ENCODE results near the gene FNDC3A. TPM values are rescaled to one million over a fixed set of nuclear protein-coding genes. Genes with fewer than 3 reads are reported as not detected.
"Not testable (repeated sequence)": the region's sequence is repeated elsewhere in the genome, so short reads cannot be mapped to it uniquely, and the experiment has no call there.

FNDC3A gene
- total RNA-seq, 4 donors from 2014 or later, result 31.3 to 129 (median 69.9) TPM

- no peaks in the 10 kb centered on the region for H3K36me3 ChIP-seq
- TF ChIP-seq, protein P1, sequence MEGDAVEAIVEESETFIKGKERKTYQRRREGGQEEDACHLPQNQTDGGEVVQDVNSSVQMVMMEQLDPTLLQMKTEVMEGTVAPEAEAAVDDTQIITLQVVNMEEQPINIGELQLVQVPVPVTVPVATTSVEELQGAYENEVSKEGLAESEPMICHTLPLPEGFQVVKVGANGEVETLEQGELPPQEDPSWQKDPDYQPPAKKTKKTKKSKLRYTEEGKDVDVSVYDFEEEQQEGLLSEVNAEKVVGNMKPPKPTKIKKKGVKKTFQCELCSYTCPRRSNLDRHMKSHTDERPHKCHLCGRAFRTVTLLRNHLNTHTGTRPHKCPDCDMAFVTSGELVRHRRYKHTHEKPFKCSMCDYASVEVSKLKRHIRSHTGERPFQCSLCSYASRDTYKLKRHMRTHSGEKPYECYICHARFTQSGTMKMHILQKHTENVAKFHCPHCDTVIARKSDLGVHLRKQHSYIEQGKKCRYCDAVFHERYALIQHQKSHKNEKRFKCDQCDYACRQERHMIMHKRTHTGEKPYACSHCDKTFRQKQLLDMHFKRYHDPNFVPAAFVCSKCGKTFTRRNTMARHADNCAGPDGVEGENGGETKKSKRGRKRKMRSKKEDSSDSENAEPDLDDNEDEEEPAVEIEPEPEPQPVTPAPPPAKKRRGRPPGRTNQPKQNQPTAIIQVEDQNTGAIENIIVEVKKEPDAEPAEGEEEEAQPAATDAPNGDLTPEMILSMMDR (IDR thresholded peaks at IDR 0.05), result no peak
- TF ChIP-seq POLR2A (IDR thresholded peaks at IDR 0.05), result no peak
- H3K9me3 ChIP-seq, result peaks cover 0 to 6% of the 10 kb centered on the region in 2 donors
- no peaks in the 10 kb centered on the region for H3K27me3 ChIP-seq
- intact Hi-C loops (cut with DNase I; ENCODE audit: low total_unique reads), result no loop called here
- no peak overlapping the region for H3K27ac ChIP-seq
- H3K4me3 ChIP-seq, result no peak overlapping the region
- no peaks in the 10 kb centered on the region for H3K4me1 ChIP-seq
- no peak for DNase-seq
These were observed 172.7 kb downstream of the FNDC3A start for GRCh38 chr13:49148405-49148804.

DNA sequence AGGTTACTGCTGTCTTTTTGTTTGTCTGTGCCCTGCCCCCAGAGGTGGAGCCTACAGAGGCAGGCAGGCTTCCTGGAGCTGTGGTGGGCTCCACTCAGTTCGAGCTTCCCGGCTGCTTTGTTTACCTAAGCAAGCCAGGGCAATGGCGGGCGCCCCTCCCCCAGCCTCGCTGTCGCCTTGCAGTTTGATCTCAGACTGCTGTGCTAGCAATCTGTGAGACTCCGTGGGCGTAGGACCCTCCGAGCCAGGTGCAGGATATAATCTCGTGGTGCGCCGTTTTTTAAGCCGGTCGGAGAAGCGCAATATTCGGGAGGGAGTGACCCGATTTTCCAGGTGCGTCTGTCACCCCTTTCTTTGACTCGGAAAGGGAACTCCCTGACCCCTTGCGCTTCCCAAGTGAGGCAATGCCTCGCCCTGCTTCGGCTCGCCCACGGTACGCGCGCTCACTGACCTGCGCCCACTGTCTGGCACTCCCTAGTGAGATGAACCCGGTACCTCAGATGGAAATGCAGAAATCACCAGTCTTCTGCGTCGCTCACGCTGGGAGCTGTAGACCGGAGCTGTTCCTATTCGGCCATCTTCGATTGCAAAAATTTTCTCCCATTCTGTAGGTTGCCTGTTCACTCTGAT lies 182.4 kb downstream of the FNDC3A start:
- H3K4me3 ChIP-seq; H3K36me3 ChIP-seq; H3K4me1 ChIP-seq; intact Hi-C loops (cut with DNase I; ENCODE audit: low total_unique reads); DNase-seq; H3K27me3 ChIP-seq; H3K27ac ChIP-seq; H3K9me3 ChIP-seq: not testable (repeated sequence)

- H3K27ac ChIP-seq; H3K36me3 ChIP-seq; H3K4me1 ChIP-seq; intact Hi-C loops (cut with DNase I; ENCODE audit: low total_unique reads); H3K27me3 ChIP-seq; DNase-seq; H3K4me3 ChIP-seq: not testable (repeated sequence)
- peaks cover 0 to 14% of the 10 kb centered on the region in 2 donors for H3K9me3 ChIP-seq
These were observed 187.4 kb downstream of the FNDC3A start for GRCh38 chr13:49163162-49163561.

DNA sequence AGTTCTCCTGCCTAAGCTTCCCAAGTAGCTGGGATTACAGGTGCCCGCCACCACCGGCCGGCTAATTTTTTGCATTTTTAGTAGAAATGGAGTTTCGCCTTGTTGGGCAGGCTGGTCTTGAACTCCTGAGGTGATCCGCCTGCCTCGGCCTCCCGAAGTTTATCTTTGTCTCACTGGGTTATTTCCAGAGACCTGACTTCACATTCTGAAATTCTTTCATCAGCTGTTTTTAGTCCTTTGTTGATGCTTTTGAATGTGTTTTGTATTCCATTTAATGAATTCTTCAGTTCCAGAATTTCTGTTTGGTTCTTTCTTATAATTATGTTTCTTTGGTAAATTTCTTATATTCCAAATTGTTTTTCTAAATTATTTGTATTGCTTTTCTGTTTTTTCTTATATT lies 189.0 kb downstream of the FNDC3A start:
- Histone ChIP-seq H3K36me3 (no peaks in the 10 kb centered on the region), H3K9me3 (peaks cover 0 to 14% of the 10 kb centered on the region in 2 donors), H3K4me3 (no peak overlapping the region), H3K27ac (no peak overlapping the region), H3K27me3 (no peaks in the 10 kb centered on the region), H3K4me1 (no peaks in the 10 kb centered on the region)
- no peak for DNase-seq
- TF ChIP-seq, protein P1 (IDR thresholded peaks at IDR 0.05), result no peak
- no peak for TF ChIP-seq POLR2A (IDR thresholded peaks at IDR 0.05)
- intact Hi-C loops (cut with DNase I; ENCODE audit: low total_unique reads), result no loop called here

DNA sequence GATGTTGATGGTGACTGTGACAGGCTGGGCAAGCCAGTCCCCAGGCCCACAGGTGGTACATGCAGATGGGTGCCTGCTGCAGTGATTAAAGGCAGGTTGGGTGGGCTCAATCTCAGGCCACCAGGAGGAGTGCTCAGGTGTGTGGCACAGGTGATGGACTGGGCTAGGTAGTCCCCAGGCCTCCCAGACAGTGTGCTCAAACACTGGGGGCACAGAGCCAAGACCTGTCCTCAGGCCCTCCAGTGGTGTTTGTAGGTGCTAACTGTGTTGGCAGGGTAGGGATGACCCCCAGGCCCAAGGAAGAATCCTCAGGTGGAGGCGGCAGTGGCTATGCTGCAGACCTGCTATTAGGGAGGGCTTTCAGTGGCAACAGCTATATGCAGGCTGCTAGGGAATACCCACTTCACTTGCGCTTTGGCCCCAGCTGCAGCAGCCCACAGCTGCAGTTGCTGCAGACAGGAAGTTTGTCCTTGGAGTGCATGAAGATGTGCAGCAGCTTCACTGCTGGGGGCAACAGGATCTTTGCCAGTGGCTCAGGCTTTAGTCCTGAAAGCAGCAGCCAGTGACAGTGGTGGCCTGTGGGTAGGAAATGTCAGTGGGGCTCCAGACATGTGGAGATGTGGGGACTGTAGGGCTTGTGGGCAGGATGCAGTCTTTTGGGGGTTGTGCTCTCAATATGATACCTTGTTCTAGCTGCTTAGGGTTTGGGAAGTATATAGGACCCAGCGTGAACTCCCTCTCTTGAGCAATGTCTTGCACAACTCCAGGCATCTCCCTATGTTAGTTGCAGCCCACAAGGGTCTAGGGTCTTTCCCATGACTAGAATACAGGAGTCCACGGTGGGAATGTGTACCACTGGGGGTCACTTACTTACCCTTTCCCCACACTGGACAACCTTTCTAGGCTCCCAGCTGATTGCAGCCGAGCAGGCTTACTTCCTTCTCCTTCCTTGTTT lies 190.4 kb downstream of the FNDC3A start:
- no peak for DNase-seq
- Histone ChIP-seq H3K36me3 (no peaks in the 10 kb centered on the region), H3K4me3 (no peak overlapping the region), H3K27me3 (no peaks in the 10 kb centered on the region), H3K4me1 (no peaks in the 10 kb centered on the region), H3K9me3 (peaks cover 0 to 14% of the 10 kb centered on the region in 2 donors), H3K27ac (no peak overlapping the region)
- TF ChIP-seq POLR2A (IDR thresholded peaks at IDR 0.05), result no peak
- TF ChIP-seq, protein P1 (IDR thresholded peaks at IDR 0.05), result no peak
- intact Hi-C loops (cut with DNase I; ENCODE audit: low total_unique reads), result no loop called here

GRCh38 chr13:49171359-49171758 lies 195.6 kb downstream of the FNDC3A start:
- DNase-seq, result no peak
- Histone ChIP-seq H3K9me3 (no peaks in the 10 kb centered on the region), H3K27ac (no peak overlapping the region), H3K4me1 (no peaks in the 10 kb centered on the region), H3K36me3 (no peaks in the 10 kb centered on the region), H3K4me3 (no peak overlapping the region), H3K27me3 (no peaks in the 10 kb centered on the region)
- intact Hi-C loops (cut with DNase I; ENCODE audit: low total_unique reads), result no loop called here
- TF ChIP-seq, protein P1 (IDR thresholded peaks at IDR 0.05), result no peak
- no peak for TF ChIP-seq POLR2A (IDR thresholded peaks at IDR 0.05)
